ENCODE measurements around the gene RUNX3. TPM values are rescaled to one million over a fixed set of nuclear protein-coding genes. Genes with fewer than 3 reads are reported as not detected.

Gene RUNX3
- total RNA-seq, 6 donors from 2014 or later, result 4.2 to 15.6 (median 10.1) TPM

- TF ChIP-seq POLR2AphosphoS5 (IDR thresholded peaks at IDR 0.05) (no peak), POLR2A (IDR thresholded peaks at IDR 0.05) (no peak), EP300 (IDR thresholded peaks at IDR 0.05) (no peak), CTCF (IDR thresholded peaks at IDR 0.05) (no peak)
- Histone ChIP-seq H3K4me3 (peak overlapping the region in 3 of 4 donors; percentile 5 to 12 (median 7)), H3K4me1 (peaks cover 0 to 4% (median 0%) of the 10 kb centered on the region in 4 donors), H3K36me3 (no peaks in the 10 kb centered on the region), H3K27me3 (no peaks in the 10 kb centered on the region), H3K9me3 (no peaks in the 10 kb centered on the region), H3K27ac (peak overlapping the region in 1 of 4 donors; percentile 69)
- ATAC-seq (ENCODE audit: low FRiP score in 2 of 2) (no peak), DNase-seq (peak in 1 of 2 donors; percentile 71)
- WGBS, 2 donors, result 72 to 79% methylated on average over 4 to 9 of the region's 9 CpGs
Observed at GRCh38 chr1:24963099-24963872, 33.2 kb upstream of the RUNX3 start.

GRCh38 chr1:24961961-24962861, 32.1 kb upstream of the RUNX3 start:
- Histone ChIP-seq H3K27ac (peak overlapping the region in 2 of 4 donors; percentile 30 to 69), H3K4me3 (peak overlapping the region in 1 of 4 donors; percentile 4), H3K36me3 (no peaks in the 10 kb centered on the region), H3K27me3 (no peaks in the 10 kb centered on the region), H3K4me1 (peaks cover 0 to 4% (median 0%) of the 10 kb centered on the region in 4 donors), H3K9me3 (no peaks in the 10 kb centered on the region)
- TF ChIP-seq POLR2A (IDR thresholded peaks at IDR 0.05) (no peak), CTCF (IDR thresholded peaks at IDR 0.05) (no peak)
- DNase-seq (peak in 1 of 2 donors; percentile 61), ATAC-seq (ENCODE audit: low FRiP score in 2 of 2) (no peak)
- 77 to 85% methylated on average over 26 of the region's 26 CpGs for WGBS, 2 donors

GRCh38 chr1:24961334-24961733, 31.3 kb upstream of the RUNX3 start:
- Histone ChIP-seq H3K36me3 (no peaks in the 10 kb centered on the region), H3K4me3 (no peak overlapping the region), H3K27ac (no peak overlapping the region), H3K4me1 (peaks cover 0 to 4% (median 0%) of the 10 kb centered on the region in 4 donors), H3K27me3 (no peaks in the 10 kb centered on the region), H3K9me3 (no peaks in the 10 kb centered on the region)
- DNase-seq, result no peak
- no peak for ATAC-seq (ENCODE audit: low FRiP score in 2 of 2)
- WGBS, 2 donors, result 69 to 89% methylated on average over 6 to 7 of the region's 7 CpGs
- TF ChIP-seq CTCF (IDR thresholded peaks at IDR 0.05), result no peak
- no peak for TF ChIP-seq POLR2AphosphoS5 (IDR thresholded peaks at IDR 0.05)
- no peak for TF ChIP-seq POLR2A (IDR thresholded peaks at IDR 0.05)
- no peak for TF ChIP-seq EP300 (IDR thresholded peaks at IDR 0.05)

GRCh38 chr1:24960071-24960801, 30.2 kb upstream of the RUNX3 start:
- 87 to 92% methylated on average over 10 to 11 of the region's 11 CpGs for WGBS, 2 donors
- no peaks in the 10 kb centered on the region for H3K36me3 ChIP-seq
- H3K27ac ChIP-seq, result no peak overlapping the region
- H3K4me3 ChIP-seq, result no peak overlapping the region
- no peaks in the 10 kb centered on the region for H3K27me3 ChIP-seq
- ATAC-seq (ENCODE audit: low FRiP score in 2 of 2) (no peak), DNase-seq (no peak)
- no peak for TF ChIP-seq CTCF (IDR thresholded peaks at IDR 0.05)
- TF ChIP-seq POLR2AphosphoS5 (IDR thresholded peaks at IDR 0.05), result no peak
- no peak for TF ChIP-seq POLR2A (IDR thresholded peaks at IDR 0.05)
- TF ChIP-seq EP300 (IDR thresholded peaks at IDR 0.05), result no peak
- H3K4me1 ChIP-seq, result no peaks in the 10 kb centered on the region
- no peaks in the 10 kb centered on the region for H3K9me3 ChIP-seq

Measured in upper lobe of left lung (tissue), 6 donors.